Measurements from ENCODE around the gene ERC2.
A peak's percentile ranks its signal among the peaks of the same experiment; 100 is the strongest.

Gene ERC2

DNA sequence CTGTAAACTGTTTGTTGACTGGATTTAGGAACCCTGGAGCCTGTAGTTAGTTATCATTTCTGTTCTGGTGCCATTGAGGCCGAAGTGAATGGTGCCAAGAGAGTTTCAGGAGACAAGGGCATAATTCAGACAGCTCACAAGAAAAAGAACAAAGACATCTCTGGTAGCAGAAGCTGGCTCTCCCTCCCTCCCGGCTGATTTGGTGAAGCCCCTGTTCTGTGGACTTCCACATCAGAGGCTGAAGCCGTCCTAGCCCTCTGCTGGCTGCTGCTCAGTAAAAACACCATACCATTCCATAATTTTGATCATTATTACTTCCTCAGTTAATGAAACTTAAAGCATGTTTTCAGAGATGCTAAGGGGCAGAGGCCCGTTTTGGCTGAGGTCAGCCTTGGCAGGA lies 599.9 kb downstream of the ERC2 start:
- no peaks in the 10 kb centered on the region for H3K9me3 Mint-ChIP-seq
- no peaks in the 10 kb centered on the region for H3K36me3 Mint-ChIP-seq (ENCODE audit: low read depth)
- peaks cover 6% of the 10 kb centered on the region for H3K4me1 Mint-ChIP-seq
- H3K27me3 Mint-ChIP-seq (ENCODE audit: low read depth): no peaks in the 10 kb centered on the region
- no peak overlapping the region for H3K4me3 Mint-ChIP-seq
- peak overlapping the region in 2 of 3 experiments; percentile 18 to 59 for H3K27ac Mint-ChIP-seq
- TF ChIP-seq, protein P1, sequence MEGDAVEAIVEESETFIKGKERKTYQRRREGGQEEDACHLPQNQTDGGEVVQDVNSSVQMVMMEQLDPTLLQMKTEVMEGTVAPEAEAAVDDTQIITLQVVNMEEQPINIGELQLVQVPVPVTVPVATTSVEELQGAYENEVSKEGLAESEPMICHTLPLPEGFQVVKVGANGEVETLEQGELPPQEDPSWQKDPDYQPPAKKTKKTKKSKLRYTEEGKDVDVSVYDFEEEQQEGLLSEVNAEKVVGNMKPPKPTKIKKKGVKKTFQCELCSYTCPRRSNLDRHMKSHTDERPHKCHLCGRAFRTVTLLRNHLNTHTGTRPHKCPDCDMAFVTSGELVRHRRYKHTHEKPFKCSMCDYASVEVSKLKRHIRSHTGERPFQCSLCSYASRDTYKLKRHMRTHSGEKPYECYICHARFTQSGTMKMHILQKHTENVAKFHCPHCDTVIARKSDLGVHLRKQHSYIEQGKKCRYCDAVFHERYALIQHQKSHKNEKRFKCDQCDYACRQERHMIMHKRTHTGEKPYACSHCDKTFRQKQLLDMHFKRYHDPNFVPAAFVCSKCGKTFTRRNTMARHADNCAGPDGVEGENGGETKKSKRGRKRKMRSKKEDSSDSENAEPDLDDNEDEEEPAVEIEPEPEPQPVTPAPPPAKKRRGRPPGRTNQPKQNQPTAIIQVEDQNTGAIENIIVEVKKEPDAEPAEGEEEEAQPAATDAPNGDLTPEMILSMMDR (IDR thresholded peaks at IDR 0.05; ENCODE audit: unreplicated experiment in 3 of 3): peak; percentile 19 to 31 (median 23)

DNA sequence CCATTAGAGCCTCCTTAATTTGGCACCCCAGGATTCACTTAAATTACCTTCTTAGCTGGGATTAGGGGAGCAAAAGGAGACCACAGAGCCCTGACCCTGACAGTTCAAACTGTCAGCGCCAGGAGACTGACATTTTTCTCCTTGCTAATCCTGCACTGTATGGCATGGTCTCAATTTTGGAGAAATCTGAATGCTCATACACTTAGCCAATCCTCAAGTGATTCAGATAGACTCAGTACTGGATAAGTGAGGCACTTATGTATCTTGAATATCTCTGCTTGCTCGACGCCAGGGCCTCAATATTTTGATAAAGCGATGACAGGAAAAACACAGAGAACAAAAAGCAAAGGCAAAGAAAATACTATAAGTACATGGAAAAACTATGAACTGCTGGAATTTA lies 605.2 kb downstream of the ERC2 start:
- Mint-ChIP-seq H3K9me3 (no peaks in the 10 kb centered on the region), H3K4me3 (no peak overlapping the region), H3K27ac (peak overlapping the region in 2 of 3 experiments; percentile 46 to 50), H3K36me3 (ENCODE audit: low read depth) (no peaks in the 10 kb centered on the region), H3K4me1 (peaks cover 43% of the 10 kb centered on the region), H3K27me3 (ENCODE audit: low read depth) (no peaks in the 10 kb centered on the region)
- TF ChIP-seq, protein P1 (IDR thresholded peaks at IDR 0.05; ENCODE audit: unreplicated experiment in 3 of 3): no peak

DNA sequence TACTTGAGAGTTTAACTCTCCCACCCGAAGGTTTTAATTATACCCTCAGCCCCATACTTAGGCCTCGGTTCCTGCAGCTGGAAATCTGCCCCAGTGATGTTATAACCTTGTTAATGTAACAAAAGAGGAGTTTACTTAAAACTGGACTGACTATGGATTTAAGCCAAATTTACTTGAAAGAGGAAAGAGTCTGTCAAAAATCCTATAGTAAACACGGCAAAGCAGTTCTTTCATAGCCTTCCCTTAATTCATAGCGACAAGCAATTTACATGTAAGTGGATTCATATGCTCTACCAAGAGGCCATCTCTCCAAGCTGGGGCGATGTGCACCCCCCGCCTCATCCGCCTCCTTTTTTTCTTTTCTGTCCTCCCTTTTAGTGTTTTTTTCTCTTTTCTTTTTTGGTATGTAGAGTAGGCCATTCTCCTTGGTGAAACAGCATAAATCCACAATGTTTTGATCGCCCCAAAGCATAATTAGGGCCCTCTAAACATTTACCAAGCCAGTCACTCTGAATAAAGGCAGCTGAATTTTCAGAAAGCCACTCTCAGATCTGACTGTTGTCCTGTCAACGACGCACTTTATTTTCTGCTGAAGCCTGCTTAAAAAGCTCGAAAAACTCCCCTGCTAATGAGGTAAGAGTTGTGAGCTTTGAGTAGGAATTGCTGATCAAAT lies 608.1 kb downstream of the ERC2 start:
- Mint-ChIP-seq H3K27me3 (ENCODE audit: low read depth) (no peaks in the 10 kb centered on the region), H3K9me3 (no peaks in the 10 kb centered on the region), H3K4me3 (peak overlapping the region in 2 of 3 experiments; percentile 15 to 20), H3K36me3 (ENCODE audit: low read depth) (no peaks in the 10 kb centered on the region), H3K4me1 (peaks cover 55% of the 10 kb centered on the region), H3K27ac (peak overlapping the region; percentile 94 to 99 (median 96))
- TF ChIP-seq, protein P1 (IDR thresholded peaks at IDR 0.05; ENCODE audit: unreplicated experiment in 3 of 3): no peak

DNA sequence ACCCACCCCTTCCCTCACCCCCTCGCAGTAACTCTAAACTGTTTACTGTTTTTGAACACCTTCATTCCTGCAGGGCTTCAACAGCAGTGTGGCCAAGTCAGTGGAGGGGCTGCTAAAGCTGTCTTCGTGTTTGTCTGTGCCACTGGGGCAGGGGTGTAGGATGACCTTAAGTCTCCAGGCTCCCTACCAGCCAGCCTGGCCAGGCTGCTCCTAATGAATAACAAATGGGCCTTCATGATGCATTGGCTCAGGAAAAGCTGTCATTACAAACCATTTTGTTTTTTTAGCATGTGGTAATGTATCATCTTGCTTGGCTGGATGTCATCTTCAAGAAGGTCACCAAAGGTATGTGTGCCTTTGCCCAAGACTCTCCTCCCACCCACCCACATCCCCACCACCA lies 609.0 kb downstream of the ERC2 start:
- Mint-ChIP-seq H3K9me3 (no peaks in the 10 kb centered on the region), H3K4me3 (no peak overlapping the region)

DNA sequence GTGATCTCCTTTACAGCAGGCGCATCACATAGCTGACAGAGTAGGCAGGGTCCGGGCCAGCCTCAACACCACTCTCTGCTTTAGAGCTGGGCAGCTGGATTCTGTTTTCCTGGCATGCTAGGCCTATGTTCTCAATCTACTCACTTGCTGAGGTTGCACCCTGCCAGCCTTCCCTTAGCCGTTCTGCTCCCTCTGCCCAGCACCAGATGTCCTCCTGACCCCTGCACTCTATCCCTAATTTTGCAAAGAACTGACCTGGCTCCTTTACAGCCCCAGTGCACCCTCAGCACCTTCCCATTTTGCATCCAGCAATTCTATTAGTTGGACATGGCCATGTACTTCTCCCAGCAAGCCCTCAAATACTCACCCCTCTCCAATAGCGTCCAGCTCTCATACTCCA lies 609.5 kb downstream of the ERC2 start:
- Mint-ChIP-seq H3K4me3 (no peak overlapping the region), H3K27ac (peak overlapping the region; percentile 73 to 99 (median 96)), H3K27me3 (ENCODE audit: low read depth) (no peaks in the 10 kb centered on the region), H3K4me1 (peaks cover 67% of the 10 kb centered on the region), H3K9me3 (no peaks in the 10 kb centered on the region), H3K36me3 (ENCODE audit: low read depth) (no peaks in the 10 kb centered on the region)
- TF ChIP-seq, protein P1 (IDR thresholded peaks at IDR 0.05; ENCODE audit: unreplicated experiment in 3 of 3): no peak

More for the DNA sequence above, 609.0 kb downstream of the ERC2 start:
- peaks cover 64% of the 10 kb centered on the region for H3K4me1 Mint-ChIP-seq
- TF ChIP-seq, protein P1 (IDR thresholded peaks at IDR 0.05; ENCODE audit: unreplicated experiment in 3 of 3): no peak
- H3K36me3 Mint-ChIP-seq (ENCODE audit: low read depth): no peaks in the 10 kb centered on the region
- H3K27ac Mint-ChIP-seq: peak overlapping the region; percentile 94 to 99 (median 96)
- no peaks in the 10 kb centered on the region for H3K27me3 Mint-ChIP-seq (ENCODE audit: low read depth)

DNA sequence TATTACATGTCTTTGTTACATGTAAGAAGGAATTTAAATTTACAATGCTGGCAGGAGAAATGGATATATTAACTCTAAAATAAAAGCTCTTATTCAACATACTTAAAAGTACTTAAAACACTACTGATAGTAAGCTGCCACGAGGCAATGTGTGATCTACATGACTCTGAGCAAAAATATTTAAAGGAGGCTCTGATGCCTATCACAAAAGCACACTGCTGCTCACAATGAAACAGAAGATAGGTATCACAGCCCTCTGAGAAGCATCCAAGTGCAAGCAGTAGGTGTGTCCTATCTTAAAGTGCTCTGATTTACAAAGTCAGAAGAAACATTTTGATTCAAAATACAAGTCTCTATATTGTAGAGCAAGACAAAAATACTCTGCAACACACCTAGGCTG lies 610.0 kb downstream of the ERC2 start:
- peaks cover 71% of the 10 kb centered on the region for H3K4me1 Mint-ChIP-seq
- TF ChIP-seq, protein P1 (IDR thresholded peaks at IDR 0.05; ENCODE audit: unreplicated experiment in 3 of 3): no peak
- H3K27ac Mint-ChIP-seq: peak overlapping the region; percentile 73 to 99 (median 96)
- H3K9me3 Mint-ChIP-seq: no peaks in the 10 kb centered on the region
- no peaks in the 10 kb centered on the region for H3K36me3 Mint-ChIP-seq (ENCODE audit: low read depth)
- no peak overlapping the region for H3K4me3 Mint-ChIP-seq
- no peaks in the 10 kb centered on the region for H3K27me3 Mint-ChIP-seq (ENCODE audit: low read depth)
